Measurements from ENCODE around the gene C5orf63.

Gene C5orf63

GRCh38 chr5:127089191-127089590 lies 15.9 kb upstream of the C5orf63 start:
- TF ChIP-seq POLR2AphosphoS5 (IDR thresholded peaks at IDR 0.05; ENCODE audit: low read depth) (no peak), CTCF (IDR thresholded peaks at IDR 0.05; ENCODE audit: insufficient read depth, low read length) (no peak), GABPA (IDR thresholded peaks at IDR 0.05; ENCODE audit: low read depth) (no peak), SPI1 (IDR thresholded peaks at IDR 0.05; ENCODE audit: borderline replicate concordance, low read depth) (no peak), REST (IDR thresholded peaks at IDR 0.05; ENCODE audit: insufficient replicate concordance, low read depth) (no peak)

GRCh38 chr5:127088251-127088650 lies 14.9 kb upstream of the C5orf63 start:
- DNase-seq (ENCODE audit: low read depth in 1 of 2, low spot score in 1 of 2) = no peak
- Histone ChIP-seq H3K4me3 (replicated peaks; ENCODE audit: insufficient read depth, low read length) (no peak overlapping the region), H3K27me3 (ENCODE audit: insufficient read depth, poor library complexity, severe bottlenecking) (no peaks in the 10 kb centered on the region), H3K27ac (replicated peaks) (no peak overlapping the region)
- no peak for TF ChIP-seq SPI1 (IDR thresholded peaks at IDR 0.05; ENCODE audit: borderline replicate concordance, low read depth)
- no peak for TF ChIP-seq CTCF (IDR thresholded peaks at IDR 0.05; ENCODE audit: insufficient read depth, low read length)
- TF ChIP-seq REST (IDR thresholded peaks at IDR 0.05; ENCODE audit: insufficient replicate concordance, low read depth) = no peak
- TF ChIP-seq POLR2AphosphoS5 (IDR thresholded peaks at IDR 0.05; ENCODE audit: low read depth) = no peak
- TF ChIP-seq GABPA (IDR thresholded peaks at IDR 0.05; ENCODE audit: low read depth) = no peak

More at GRCh38 chr5:127089191-127089590, 15.9 kb upstream of the C5orf63 start:
- no peaks in the 10 kb centered on the region for H3K27me3 ChIP-seq (ENCODE audit: insufficient read depth, poor library complexity, severe bottlenecking)
- DNase-seq (ENCODE audit: low read depth in 1 of 2, low spot score in 1 of 2) = no peak
- H3K4me3 ChIP-seq (replicated peaks; ENCODE audit: insufficient read depth, low read length) = no peak overlapping the region
- no peak overlapping the region for H3K27ac ChIP-seq (replicated peaks)

- TF ChIP-seq CTCF (IDR thresholded peaks at IDR 0.05; ENCODE audit: insufficient read depth, low read length) (no peak), POLR2AphosphoS5 (IDR thresholded peaks at IDR 0.05; ENCODE audit: low read depth) (no peak), REST (IDR thresholded peaks at IDR 0.05; ENCODE audit: insufficient replicate concordance, low read depth) (no peak), SPI1 (IDR thresholded peaks at IDR 0.05; ENCODE audit: borderline replicate concordance, low read depth) (no peak), GABPA (IDR thresholded peaks at IDR 0.05; ENCODE audit: low read depth) (no peak)
- Histone ChIP-seq H3K27ac (replicated peaks) (no peak overlapping the region), H3K4me3 (replicated peaks; ENCODE audit: insufficient read depth, low read length) (no peak overlapping the region), H3K27me3 (ENCODE audit: insufficient read depth, poor library complexity, severe bottlenecking) (no peaks in the 10 kb centered on the region)
- no peak for DNase-seq (ENCODE audit: low read depth in 1 of 2, low spot score in 1 of 2)
Measured at GRCh38 chr5:127086589-127086988, 13.3 kb upstream of the C5orf63 start.

All from HL-60 (cell line).